Endothelial cell (in vitro differentiated cells): ENCODE measurements around the gene PAOX. TPM values are rescaled to one million over a fixed set of nuclear protein-coding genes. Genes with fewer than 3 reads are reported as not detected.
A peak's percentile ranks its signal among the peaks of the same experiment; 100 is the strongest.
"Not testable (repeated sequence)": the region's sequence is repeated elsewhere in the genome, so short reads cannot be mapped to it uniquely, and the experiment has no call there.

Experiments used
- DNase-seq: peaks from one replicate; pipeline ENCODE4 v3.0.0; 2021; ENCODE audit warnings: low spot score
- H3K27ac Mint-ChIP-seq: one replicate; pipeline ENCODE4 v1.8.0; 2021; ENCODE audit warnings: mixed read lengths, inconsistent platforms; ENCODE audit not compliant: unreplicated experiment
- H3K27me3 Mint-ChIP-seq: one replicate; pipeline ENCODE4 v1.8.0; 2021; ENCODE audit warnings: mild to moderate bottlenecking, moderate library complexity, mixed read lengths, inconsistent platforms; ENCODE audit not compliant: unreplicated experiment
- H3K36me3 Mint-ChIP-seq: one replicate; pipeline ENCODE4 v1.8.0; 2021; ENCODE audit warnings: mild to moderate bottlenecking, low read depth, mixed read lengths, inconsistent platforms; ENCODE audit not compliant: unreplicated experiment
- H3K4me1 Mint-ChIP-seq: one replicate; pipeline ENCODE4 v1.8.0; 2021; ENCODE audit warnings: mild to moderate bottlenecking, mixed read lengths, inconsistent platforms; ENCODE audit not compliant: unreplicated experiment
- H3K4me3 Mint-ChIP-seq: one replicate; pipeline ENCODE4 v1.8.0; 2021; ENCODE audit warnings: mild to moderate bottlenecking, mixed read lengths, inconsistent platforms; ENCODE audit not compliant: unreplicated experiment
- H3K9me3 Mint-ChIP-seq: one replicate; pipeline ENCODE4 v1.8.0; 2021; ENCODE audit warnings: mixed read lengths, inconsistent platforms; ENCODE audit not compliant: unreplicated experiment
- total RNA-seq: library from RNA; stranded (reverse); fragmentation: NEBNext Ultra II Directional; extraction: Animal tissue kit (Norgen Biotek cat#: 25700); gene quantifications from one replicate; pipeline ENCODE4 v1.2.1, GENCODE V29; 2021; ENCODE audit not compliant: unreplicated experiment
- TF ChIP-seq, protein P1 (sequence below): fragments of 200-600 bp; sonication (generic); IDR thresholded peaks from one replicate; pipeline ENCODE4 v1.5.0; 2021; ENCODE audit warnings: antibody characterized with exemption; ENCODE audit not compliant: unreplicated experiment

PAOX gene
- total RNA-seq, 1 donor from 2014 or later: 6.6 TPM

GRCh38 chr10:133364645-133365431 is 14.2 kb upstream of the PAOX start:
- no peaks in the 10 kb centered on the region for H3K9me3 Mint-ChIP-seq
- peaks cover 6% of the 10 kb centered on the region for H3K27me3 Mint-ChIP-seq
- TF ChIP-seq, protein P1, sequence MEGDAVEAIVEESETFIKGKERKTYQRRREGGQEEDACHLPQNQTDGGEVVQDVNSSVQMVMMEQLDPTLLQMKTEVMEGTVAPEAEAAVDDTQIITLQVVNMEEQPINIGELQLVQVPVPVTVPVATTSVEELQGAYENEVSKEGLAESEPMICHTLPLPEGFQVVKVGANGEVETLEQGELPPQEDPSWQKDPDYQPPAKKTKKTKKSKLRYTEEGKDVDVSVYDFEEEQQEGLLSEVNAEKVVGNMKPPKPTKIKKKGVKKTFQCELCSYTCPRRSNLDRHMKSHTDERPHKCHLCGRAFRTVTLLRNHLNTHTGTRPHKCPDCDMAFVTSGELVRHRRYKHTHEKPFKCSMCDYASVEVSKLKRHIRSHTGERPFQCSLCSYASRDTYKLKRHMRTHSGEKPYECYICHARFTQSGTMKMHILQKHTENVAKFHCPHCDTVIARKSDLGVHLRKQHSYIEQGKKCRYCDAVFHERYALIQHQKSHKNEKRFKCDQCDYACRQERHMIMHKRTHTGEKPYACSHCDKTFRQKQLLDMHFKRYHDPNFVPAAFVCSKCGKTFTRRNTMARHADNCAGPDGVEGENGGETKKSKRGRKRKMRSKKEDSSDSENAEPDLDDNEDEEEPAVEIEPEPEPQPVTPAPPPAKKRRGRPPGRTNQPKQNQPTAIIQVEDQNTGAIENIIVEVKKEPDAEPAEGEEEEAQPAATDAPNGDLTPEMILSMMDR: no peak
- H3K4me1 Mint-ChIP-seq: no peaks in the 10 kb centered on the region
- DNase-seq: no peak
- peak overlapping the region; percentile 39 for H3K4me3 Mint-ChIP-seq
- H3K36me3 Mint-ChIP-seq: peaks cover 33% of the 10 kb centered on the region
- H3K27ac Mint-ChIP-seq: no peak overlapping the region

- Mint-ChIP-seq H3K4me3 (no peak overlapping the region), H3K9me3 (no peaks in the 10 kb centered on the region), H3K27me3 (peaks cover 2% of the 10 kb centered on the region), H3K27ac (no peak overlapping the region), H3K36me3 (peaks cover 37% of the 10 kb centered on the region), H3K4me1 (no peaks in the 10 kb centered on the region)
- TF ChIP-seq, protein P1: no peak
- no peak for DNase-seq
These were observed 13.5 kb upstream of the PAOX start for GRCh38 chr10:133365461-133366129.

GRCh38 chr10:133366130-133366478 is 13.0 kb upstream of the PAOX start:
- peaks cover 38% of the 10 kb centered on the region for H3K36me3 Mint-ChIP-seq
- no peaks in the 10 kb centered on the region for H3K4me1 Mint-ChIP-seq
- no peaks in the 10 kb centered on the region for H3K9me3 Mint-ChIP-seq
- peaks cover 2% of the 10 kb centered on the region for H3K27me3 Mint-ChIP-seq
- no peak for DNase-seq
- H3K4me3 Mint-ChIP-seq: no peak overlapping the region
- no peak overlapping the region for H3K27ac Mint-ChIP-seq
- TF ChIP-seq, protein P1: no peak

DNA sequence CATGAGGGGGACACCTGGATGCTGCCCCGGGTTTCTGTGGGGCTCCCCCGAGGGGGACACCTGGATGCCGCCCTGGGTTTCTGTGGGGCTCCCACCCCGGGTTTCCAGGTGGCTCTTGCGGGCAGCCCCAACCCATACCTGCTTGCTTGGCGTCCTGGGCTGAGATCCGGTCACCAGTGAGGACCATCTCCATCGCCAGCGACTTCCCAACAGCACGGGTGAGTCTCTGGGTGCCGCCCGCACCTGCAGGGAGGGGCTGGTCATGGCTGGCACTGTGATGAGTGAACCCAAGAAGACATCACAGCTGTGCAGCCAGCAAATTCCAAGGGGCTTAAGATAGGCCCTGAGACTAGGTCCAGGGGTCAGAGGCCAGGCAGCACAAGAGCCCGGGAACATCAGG is 12.3 kb upstream of the PAOX start:
- H3K4me1 Mint-ChIP-seq: no peaks in the 10 kb centered on the region
- DNase-seq: no peak
- no peaks in the 10 kb centered on the region for H3K9me3 Mint-ChIP-seq
- H3K27ac Mint-ChIP-seq: no peak overlapping the region
- TF ChIP-seq, protein P1: no peak
- H3K36me3 Mint-ChIP-seq: peaks cover 34% of the 10 kb centered on the region
- H3K27me3 Mint-ChIP-seq: peaks cover 5% of the 10 kb centered on the region
- H3K4me3 Mint-ChIP-seq: no peak overlapping the region

DNA sequence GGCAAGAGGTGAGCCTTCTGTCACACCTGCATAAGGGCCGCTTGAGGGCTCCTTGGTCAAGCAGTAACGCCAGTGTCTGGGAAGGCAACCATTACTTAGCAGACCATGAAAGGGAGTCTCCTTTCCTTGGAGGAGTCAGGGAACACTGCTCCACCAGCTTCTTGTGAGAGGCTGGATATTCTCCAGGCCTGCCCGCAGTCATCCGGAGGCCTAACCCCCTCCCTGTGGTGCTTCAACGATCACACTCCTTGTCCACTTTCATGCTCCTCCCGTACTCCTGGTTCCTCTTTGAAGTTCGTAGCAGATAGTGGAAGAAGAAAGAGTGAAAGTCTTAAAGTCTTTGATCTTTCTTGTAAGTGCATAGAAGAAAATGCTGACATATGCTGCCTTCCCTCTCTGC is 11.6 kb upstream of the PAOX start:
- H3K4me1 Mint-ChIP-seq, H3K4me3 Mint-ChIP-seq, H3K9me3 Mint-ChIP-seq, H3K27me3 Mint-ChIP-seq, DNase-seq, H3K27ac Mint-ChIP-seq: not testable (repeated sequence)
- H3K36me3 Mint-ChIP-seq: peaks cover 27% of the 10 kb centered on the region
